T1000 (cell line): ENCODE results near the gene EIF4A2.

Experiments used
- DNase-seq: peaks from one replicate; lab custom pipeline; 2025; ENCODE audit warnings: mixed read lengths; lab: John Stamatoyannopoulos, UW

EIF4A2 gene

GRCh38 chr3:186783058-186783730, at the start of gene EIF4A2:
TSS of gene EIF4A2 (plus strand) at chr3:186783577. CDS start at chr3:186783611, 34 bp downstream.
- DNase-seq = peak; percentile 89

- no peak for DNase-seq
Measured at GRCh38 chr3:186742618-186743380, 40.6 kb upstream of the EIF4A2 start.

GRCh38 chr3:186743666-186744065, 39.7 kb upstream of the EIF4A2 start:
- no peak for DNase-seq

- no peak for DNase-seq
Measured at GRCh38 chr3:186746008-186746407, 37.4 kb upstream of the EIF4A2 start.

GRCh38 chr3:186750316-186750715, 33.1 kb upstream of the EIF4A2 start:
- no peak for DNase-seq

- DNase-seq = no peak
Measured at GRCh38 chr3:186751480-186751879, 31.9 kb upstream of the EIF4A2 start.

GRCh38 chr3:186754006-186754405, 29.4 kb upstream of the EIF4A2 start:
- no peak for DNase-seq

- no peak for DNase-seq
Measured at GRCh38 chr3:186754871-186755270, 28.5 kb upstream of the EIF4A2 start.

- no peak for DNase-seq
Measured at GRCh38 chr3:186757214-186757613, 26.2 kb upstream of the EIF4A2 start.

GRCh38 chr3:186757686-186758220, 25.6 kb upstream of the EIF4A2 start:
- no peak for DNase-seq

GRCh38 chr3:186759231-186759930, 24.0 kb upstream of the EIF4A2 start:
- no peak for DNase-seq

- no peak for DNase-seq
Measured at GRCh38 chr3:186760141-186760833, 23.1 kb upstream of the EIF4A2 start.

GRCh38 chr3:186760897-186761447, 22.4 kb upstream of the EIF4A2 start:
- DNase-seq = no peak

- DNase-seq = no peak
Measured at GRCh38 chr3:186772281-186772694, 11.1 kb upstream of the EIF4A2 start.

- DNase-seq = no peak
Measured at GRCh38 chr3:186772701-186773417, 10.5 kb upstream of the EIF4A2 start.

GRCh38 chr3:186775999-186776398, 7.4 kb upstream of the EIF4A2 start:
- DNase-seq = no peak

GRCh38 chr3:186779204-186779603, 4.2 kb upstream of the EIF4A2 start:
- no peak for DNase-seq

- no peak for DNase-seq
Measured at GRCh38 chr3:186782542-186783057, 777 bp upstream of the EIF4A2 start.

- peak; percentile 76 for DNase-seq
Measured at GRCh38 chr3:186783731-186784515, 546 bp downstream of the EIF4A2 start.
